GM23338 (cell line): ENCODE data around the gene PNPLA3. TPM values are rescaled to one million over a fixed set of nuclear protein-coding genes. Genes with fewer than 3 reads are reported as not detected.

ENCODE experiments used
- ATAC-seq: fragments of 200-7000 bp; cut with Tn5 transposase; 3 replicates; pipeline ENCODE4 v1.9.1; 2020
- DNase-seq: peaks from one replicate; pipeline ENCODE4 v3.0.0-alpha.2; 2015; ENCODE audit warnings: low spot score
- H2AFZ ChIP-seq: fragments of 200-600 bp; sonication (generic); 2 replicates; pipeline ENCODE4 v1.8.0; 2016; ENCODE audit warnings: antibody characterized with exemption, mild to moderate bottlenecking, moderate library complexity
- H3F3A ChIP-seq: fragments of 200-600 bp; sonication (generic); replicated peaks from 2 replicates; pipeline ENCODE4 v1.8.0; 2017; ENCODE audit warnings: antibody characterized with exemption, mixed run types, low read depth
- H3K27ac ChIP-seq: fragments of 200-600 bp; sonication (generic); 2 replicates; pipeline ENCODE4 v1.6.1; 2016; ENCODE audit warnings: low read depth
- H3K27me3 ChIP-seq: fragments of 200-600 bp; sonication (generic); 2 replicates; pipeline ENCODE4 v1.8.0; 2016; ENCODE audit warnings: mild to moderate bottlenecking, mixed run types, moderate library complexity; ENCODE audit not compliant: insufficient read depth
- H3K36me3 ChIP-seq: fragments of 200-600 bp; sonication (generic); 2 replicates; pipeline ENCODE4 v1.8.0; 2016; ENCODE audit warnings: mild to moderate bottlenecking; ENCODE audit not compliant: insufficient read depth
- H3K4me1 ChIP-seq: fragments of 200-600 bp; sonication (generic); 2 replicates; pipeline ENCODE4 v1.8.0; 2016; ENCODE audit warnings: mild to moderate bottlenecking, moderate library complexity; ENCODE audit not compliant: insufficient read depth
- H3K4me2 ChIP-seq: fragments of 200-600 bp; sonication (generic); 2 replicates; pipeline ENCODE4 v1.7.1; 2017; ENCODE audit warnings: mixed run types
- H3K4me3 ChIP-seq: fragments of 200-600 bp; sonication (generic); 2 replicates; pipeline ENCODE4 v1.6.1; 2016; ENCODE audit warnings: mixed run types
- H3K79me2 ChIP-seq: fragments of 200-600 bp; sonication (generic); replicated peaks from 2 replicates; pipeline ENCODE4 v1.8.0; 2017; ENCODE audit warnings: mild to moderate bottlenecking; ENCODE audit not compliant: insufficient read depth
- H3K9me2 ChIP-seq: fragments of 200-600 bp; sonication (generic); 2 replicates; pipeline ENCODE4 v1.8.0; 2017; ENCODE audit not compliant: insufficient read depth
- H4K20me1 ChIP-seq: fragments of 200-600 bp; sonication (generic); replicated peaks from 2 replicates; pipeline ENCODE4 v1.8.0; 2017; ENCODE audit warnings: mild to moderate bottlenecking; ENCODE audit not compliant: insufficient read depth
- H3K27ac Mint-ChIP-seq: 2 replicates; pipeline ENCODE4 v1.8.0; 2020; ENCODE audit warnings: inconsistent platforms, mild to moderate bottlenecking, moderate library complexity, mixed read lengths
- H3K27me3 Mint-ChIP-seq: 3 replicates; pipeline ENCODE4 v1.8.0; 2022; ENCODE audit warnings: low read depth, mild to moderate bottlenecking, moderate library complexity, mixed read lengths, inconsistent platforms; ENCODE audit not compliant: insufficient read depth, poor library complexity
- H3K36me3 Mint-ChIP-seq: 3 replicates; pipeline ENCODE4 v1.8.0; 2021; ENCODE audit warnings: low read depth, mild to moderate bottlenecking, inconsistent platforms, moderate library complexity, mixed read lengths
- H3K4me1 Mint-ChIP-seq: 3 replicates; pipeline ENCODE4 v1.8.0; 2020; ENCODE audit warnings: mild to moderate bottlenecking, inconsistent platforms, mixed read lengths
- H3K4me3 Mint-ChIP-seq: 3 replicates; pipeline ENCODE4 v1.8.0; 2021; ENCODE audit warnings: moderate library complexity, mild to moderate bottlenecking, inconsistent platforms, mixed read lengths
- H3K9me3 Mint-ChIP-seq: 3 replicates; pipeline ENCODE4 v1.8.0; 2020; ENCODE audit warnings: moderate library complexity, mild to moderate bottlenecking, inconsistent platforms, mixed read lengths
- polyA plus RNA-seq: library from polyadenylated mRNA; unstranded; fragments of >200 nt; fragmentation: Nextera tagmentation; extraction: Ambion mirVana; gene quantifications from 2 replicates; pipeline ENCODE4 v1.2.1, GENCODE V29; 2016
- total RNA-seq: library from RNA; depleted of rRNA; stranded (reverse); fragments of >200 nt; shearing (Covaris generic); gene quantifications from 2 replicates; pipeline ENCODE4 v1.2.3, GENCODE V29; 2014
- TF ChIP-seq, protein P1 (sequence below): IDR thresholded peaks from 2 replicates; pipeline ENCODE4 v1.6.1; 2016; ENCODE audit warnings: antibody characterized with exemption
- TF ChIP-seq, protein P2 (sequence below): fragments of 250-450 bp; sonication (Bioruptor Pico); IDR thresholded peaks from 2 replicates; pipeline ENCODE4 v1.5.0; 2020; ENCODE audit warnings: mild to moderate bottlenecking, moderate library complexity

PNPLA3 gene
- total and polyA plus RNA-seq, 2 experiments from 2014 or later: 17.7 to 23.4 TPM

DNA sequence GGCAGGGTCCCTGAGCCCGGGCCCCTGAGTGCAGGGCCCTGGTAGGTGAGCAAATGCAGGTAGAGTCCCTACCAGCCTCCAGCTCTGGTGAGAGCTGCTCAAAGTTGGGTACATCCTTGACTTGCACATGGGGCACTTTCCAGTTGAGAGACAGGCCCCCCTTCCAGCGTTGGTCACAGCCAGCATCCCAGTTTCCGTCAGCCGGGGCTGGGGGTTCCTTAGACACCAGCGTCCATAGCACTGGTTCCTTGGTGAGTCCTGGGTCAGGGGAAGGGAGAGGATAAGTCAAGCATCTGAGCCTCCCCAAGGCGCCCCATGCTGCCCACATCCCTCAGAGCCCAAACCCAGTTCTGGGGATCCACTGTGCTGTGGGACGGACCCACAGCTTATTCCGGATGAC lies 37.4 kb upstream of the PNPLA3 start (continued):
- TF ChIP-seq, protein P1, sequence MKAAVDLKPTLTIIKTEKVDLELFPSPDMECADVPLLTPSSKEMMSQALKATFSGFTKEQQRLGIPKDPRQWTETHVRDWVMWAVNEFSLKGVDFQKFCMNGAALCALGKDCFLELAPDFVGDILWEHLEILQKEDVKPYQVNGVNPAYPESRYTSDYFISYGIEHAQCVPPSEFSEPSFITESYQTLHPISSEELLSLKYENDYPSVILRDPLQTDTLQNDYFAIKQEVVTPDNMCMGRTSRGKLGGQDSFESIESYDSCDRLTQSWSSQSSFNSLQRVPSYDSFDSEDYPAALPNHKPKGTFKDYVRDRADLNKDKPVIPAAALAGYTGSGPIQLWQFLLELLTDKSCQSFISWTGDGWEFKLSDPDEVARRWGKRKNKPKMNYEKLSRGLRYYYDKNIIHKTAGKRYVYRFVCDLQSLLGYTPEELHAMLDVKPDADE: no peak
- TF ChIP-seq, protein P2, sequence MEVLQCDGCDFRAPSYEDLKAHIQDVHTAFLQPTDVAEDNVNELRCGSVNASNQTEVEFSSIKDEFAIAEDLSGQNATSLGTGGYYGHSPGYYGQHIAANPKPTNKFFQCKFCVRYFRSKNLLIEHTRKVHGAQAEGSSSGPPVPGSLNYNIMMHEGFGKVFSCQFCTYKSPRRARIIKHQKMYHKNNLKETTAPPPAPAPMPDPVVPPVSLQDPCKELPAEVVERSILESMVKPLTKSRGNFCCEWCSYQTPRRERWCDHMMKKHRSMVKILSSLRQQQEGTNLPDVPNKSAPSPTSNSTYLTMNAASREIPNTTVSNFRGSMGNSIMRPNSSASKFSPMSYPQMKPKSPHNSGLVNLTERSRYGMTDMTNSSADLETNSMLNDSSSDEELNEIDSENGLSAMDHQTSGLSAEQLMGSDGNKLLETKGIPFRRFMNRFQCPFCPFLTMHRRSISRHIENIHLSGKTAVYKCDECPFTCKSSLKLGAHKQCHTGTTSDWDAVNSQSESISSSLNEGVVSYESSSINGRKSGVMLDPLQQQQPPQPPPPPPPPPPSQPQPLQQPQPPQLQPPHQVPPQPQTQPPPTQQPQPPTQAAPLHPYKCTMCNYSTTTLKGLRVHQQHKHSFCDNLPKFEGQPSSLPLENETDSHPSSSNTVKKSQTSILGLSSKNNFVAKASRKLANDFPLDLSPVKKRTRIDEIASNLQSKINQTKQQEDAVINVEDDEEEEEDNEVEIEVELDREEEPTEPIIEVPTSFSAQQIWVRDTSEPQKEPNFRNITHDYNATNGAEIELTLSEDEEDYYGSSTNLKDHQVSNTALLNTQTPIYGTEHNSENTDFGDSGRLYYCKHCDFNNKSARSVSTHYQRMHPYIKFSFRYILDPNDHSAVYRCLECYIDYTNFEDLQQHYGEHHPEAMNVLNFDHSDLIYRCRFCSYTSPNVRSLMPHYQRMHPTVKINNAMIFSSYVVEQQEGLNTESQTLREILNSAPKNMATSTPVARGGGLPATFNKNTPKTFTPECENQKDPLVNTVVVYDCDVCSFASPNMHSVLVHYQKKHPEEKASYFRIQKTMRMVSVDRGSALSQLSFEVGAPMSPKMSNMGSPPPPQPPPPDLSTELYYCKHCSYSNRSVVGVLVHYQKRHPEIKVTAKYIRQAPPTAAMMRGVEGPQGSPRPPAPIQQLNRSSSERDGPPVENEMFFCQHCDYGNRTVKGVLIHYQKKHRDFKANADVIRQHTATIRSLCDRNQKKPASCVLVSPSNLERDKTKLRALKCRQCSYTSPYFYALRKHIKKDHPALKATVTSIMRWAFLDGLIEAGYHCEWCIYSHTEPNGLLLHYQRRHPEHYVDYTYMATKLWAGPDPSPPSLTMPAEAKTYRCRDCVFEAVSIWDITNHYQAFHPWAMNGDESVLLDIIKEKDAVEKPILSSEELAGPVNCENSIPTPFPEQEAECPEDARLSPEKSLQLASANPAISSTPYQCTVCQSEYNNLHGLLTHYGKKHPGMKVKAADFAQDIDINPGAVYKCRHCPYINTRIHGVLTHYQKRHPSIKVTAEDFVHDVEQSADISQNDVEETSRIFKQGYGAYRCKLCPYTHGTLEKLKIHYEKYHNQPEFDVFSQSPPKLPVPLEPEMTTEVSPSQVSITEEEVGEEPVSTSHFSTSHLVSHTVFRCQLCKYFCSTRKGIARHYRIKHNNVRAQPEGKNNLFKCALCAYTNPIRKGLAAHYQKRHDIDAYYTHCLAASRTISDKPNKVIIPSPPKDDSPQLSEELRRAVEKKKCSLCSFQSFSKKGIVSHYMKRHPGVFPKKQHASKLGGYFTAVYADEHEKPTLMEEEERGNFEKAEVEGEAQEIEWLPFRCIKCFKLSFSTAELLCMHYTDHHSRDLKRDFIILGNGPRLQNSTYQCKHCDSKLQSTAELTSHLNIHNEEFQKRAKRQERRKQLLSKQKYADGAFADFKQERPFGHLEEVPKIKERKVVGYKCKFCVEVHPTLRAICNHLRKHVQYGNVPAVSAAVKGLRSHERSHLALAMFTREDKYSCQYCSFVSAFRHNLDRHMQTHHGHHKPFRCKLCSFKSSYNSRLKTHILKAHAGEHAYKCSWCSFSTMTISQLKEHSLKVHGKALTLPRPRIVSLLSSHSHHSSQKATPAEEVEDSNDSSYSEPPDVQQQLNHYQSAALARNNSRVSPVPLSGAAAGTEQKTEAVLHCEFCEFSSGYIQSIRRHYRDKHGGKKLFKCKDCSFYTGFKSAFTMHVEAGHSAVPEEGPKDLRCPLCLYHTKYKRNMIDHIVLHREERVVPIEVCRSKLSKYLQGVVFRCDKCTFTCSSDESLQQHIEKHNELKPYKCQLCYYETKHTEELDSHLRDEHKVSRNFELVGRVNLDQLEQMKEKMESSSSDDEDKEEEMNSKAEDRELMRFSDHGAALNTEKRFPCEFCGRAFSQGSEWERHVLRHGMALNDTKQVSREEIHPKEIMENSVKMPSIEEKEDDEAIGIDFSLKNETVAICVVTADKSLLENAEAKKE: no peak

DNA sequence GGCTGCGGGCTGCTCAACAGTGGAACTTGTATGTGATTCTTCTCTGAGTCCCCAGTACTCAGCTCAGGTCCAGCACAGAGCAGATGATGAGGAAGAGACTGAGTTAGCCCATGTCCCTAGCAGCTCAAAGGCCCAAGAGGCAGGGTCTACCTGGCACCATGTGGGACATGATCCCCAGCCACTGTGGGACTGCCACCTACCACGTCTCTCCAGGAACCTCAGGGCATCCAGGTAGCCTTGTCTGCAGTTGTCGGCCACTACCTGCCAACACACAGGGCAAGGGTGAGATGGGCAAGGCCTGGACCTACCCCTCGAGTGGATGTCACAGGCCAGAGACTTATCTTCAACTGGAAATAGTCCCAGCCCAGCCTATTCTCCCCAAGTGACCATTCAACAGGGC lies 36.2 kb upstream of the PNPLA3 start:
- H3K27me3 Mint-ChIP-seq: peaks cover 12% of the 10 kb centered on the region
- H3K4me3 ChIP-seq: no peak overlapping the region
- H3F3A ChIP-seq: no peaks in the 10 kb centered on the region; the same call in 1 of the 2 replicates
- H3K27me3 ChIP-seq: peaks cover 6% of the 10 kb centered on the region
- H3K4me3 Mint-ChIP-seq: no peak overlapping the region
- H3K4me1 Mint-ChIP-seq: peaks cover 6% of the 10 kb centered on the region; the same call in 1 of the 3 replicates
- peaks cover 17% of the 10 kb centered on the region for H3K36me3 Mint-ChIP-seq
- no peaks in the 10 kb centered on the region for H3K79me2 ChIP-seq
- H3K9me2 ChIP-seq: no peaks in the 10 kb centered on the region
- H3K36me3 ChIP-seq: no peaks in the 10 kb centered on the region; the same call in 1 of the 2 replicates
- TF ChIP-seq, protein P1: no peak
- H3K27ac Mint-ChIP-seq: no peak overlapping the region
- no peaks in the 10 kb centered on the region for H3K9me3 Mint-ChIP-seq
- ATAC-seq (no peak), DNase-seq (no peak)
- H4K20me1 ChIP-seq: peaks cover 3% of the 10 kb centered on the region; the same call in 1 of the 2 replicates
- H3K27ac ChIP-seq: no peak overlapping the region
- no peak overlapping the region for H2AFZ ChIP-seq
- no peaks in the 10 kb centered on the region for H3K4me1 ChIP-seq
- no peak overlapping the region for H3K4me2 ChIP-seq
